HG03108 (cell line): ENCODE results near the gene CCDC57.
"Not testable (repeated sequence)": the region's sequence is repeated elsewhere in the genome, so short reads cannot be mapped to it uniquely, and the experiment has no call there.

Experiments
- ATAC-seq: cut with Tn5 transposase; IDR thresholded peaks from one replicate; pipeline ENCODE4 v1.9.1; 2021; ENCODE audit warnings: moderate library complexity; ENCODE audit not compliant: unreplicated experiment

Gene CCDC57

GRCh38 chr17:82179412-82179811, 33.2 kb downstream of the CCDC57 start:
- no peak for ATAC-seq

GRCh38 chr17:82178499-82179261, 34.0 kb downstream of the CCDC57 start:
- ATAC-seq: no peak

- ATAC-seq: no peak
Observed at GRCh38 chr17:82177761-82178498, 34.7 kb downstream of the CCDC57 start.

- no peak for ATAC-seq
Observed at GRCh38 chr17:82177276-82177675, 35.4 kb downstream of the CCDC57 start.

GRCh38 chr17:82175951-82176350, 36.7 kb downstream of the CCDC57 start:
- no peak for ATAC-seq

GRCh38 chr17:82175201-82175600, 37.4 kb downstream of the CCDC57 start:
- no peak for ATAC-seq

- not testable (repeated sequence) for ATAC-seq
Observed at GRCh38 chr17:82174042-82174857, 38.4 kb downstream of the CCDC57 start.

GRCh38 chr17:82173351-82174041, 39.1 kb downstream of the CCDC57 start:
- ATAC-seq: no peak

- no peak for ATAC-seq
Observed at GRCh38 chr17:82172486-82173160, 40.0 kb downstream of the CCDC57 start.

GRCh38 chr17:82171750-82172375, 40.8 kb downstream of the CCDC57 start:
- ATAC-seq: no peak

- ATAC-seq: no peak
Observed at GRCh38 chr17:82170412-82170961, 42.2 kb downstream of the CCDC57 start.

- no peak for ATAC-seq
Observed at GRCh38 chr17:82168568-82168967, 44.1 kb downstream of the CCDC57 start.

- no peak for ATAC-seq
Observed at GRCh38 chr17:82167028-82167427, 45.6 kb downstream of the CCDC57 start.

GRCh38 chr17:82164853-82165252, 47.8 kb downstream of the CCDC57 start:
- ATAC-seq: no peak

GRCh38 chr17:82161216-82161615, 51.4 kb downstream of the CCDC57 start:
- no peak for ATAC-seq

- no peak for ATAC-seq
Observed at GRCh38 chr17:82160075-82160474, 52.6 kb downstream of the CCDC57 start.

GRCh38 chr17:82158825-82159224, 53.8 kb downstream of the CCDC57 start:
- ATAC-seq: no peak

GRCh38 chr17:82157046-82158035, 55.3 kb downstream of the CCDC57 start:
- no peak for ATAC-seq
